WTC11 (cell line): ENCODE results near the gene TBC1D24.

Experiments used
- EMX1 ChIP-seq: fragments of 250-450 bp; sonication (Bioruptor Pico); IDR thresholded peaks from 2 replicates; pipeline ENCODE4 v1.8.0; 2021; ENCODE audit warnings: mild to moderate bottlenecking
- ESRRA ChIP-seq: sonication (generic); formaldehyde crosslinking; IDR thresholded peaks from 2 replicates; pipeline ENCODE4 v1.8.1; 2022; ENCODE audit warnings: mild to moderate bottlenecking, missing genetic modification reagents, borderline replicate concordance
- FOXJ3 ChIP-seq: sonication (generic); formaldehyde crosslinking; IDR thresholded peaks from 2 replicates; pipeline ENCODE4 v1.9.0; 2021; ENCODE audit warnings: missing genetic modification reagents, mild to moderate bottlenecking, borderline replicate concordance
- JUN ChIP-seq: sonication (generic); formaldehyde crosslinking; IDR thresholded peaks from 2 replicates; pipeline ENCODE4 v1.8.0; 2023; ENCODE audit warnings: mild to moderate bottlenecking, missing genetic modification reagents
- MXD4 ChIP-seq: fragments of 250-450 bp; sonication (Bioruptor Pico); IDR thresholded peaks from 2 replicates; pipeline ENCODE4 v1.8.0; 2021; ENCODE audit warnings: mild to moderate bottlenecking, moderate library complexity, borderline replicate concordance
- NR2C2 ChIP-seq: sonication (generic); formaldehyde crosslinking; IDR thresholded peaks from 2 replicates; pipeline ENCODE4 v1.8.0; 2022; ENCODE audit warnings: mild to moderate bottlenecking, missing genetic modification reagents
- OVOL2 ChIP-seq: fragments of 250-450 bp; sonication (Bioruptor Pico); IDR thresholded peaks from 2 replicates; pipeline ENCODE4 v1.9.0; 2021; ENCODE audit warnings: mild to moderate bottlenecking, borderline replicate concordance
- ZNF416 ChIP-seq: fragments of 250-450 bp; sonication (Bioruptor Pico); IDR thresholded peaks from 2 replicates; pipeline ENCODE4 v1.9.0; 2021; ENCODE audit warnings: mild to moderate bottlenecking, inconsistent platforms
- TF ChIP-seq, protein P1 (sequence below): fragments of 200-600 bp; IDR thresholded peaks from 2 replicates; pipeline ENCODE4 v1.8.0; 2022; ENCODE audit warnings: antibody characterized with exemption
- TF ChIP-seq, protein P2 (sequence below): sonication (generic); formaldehyde crosslinking; IDR thresholded peaks from 2 replicates; pipeline ENCODE4 v1.8.0; 2022; ENCODE audit warnings: mild to moderate bottlenecking, missing genetic modification reagents
- TF ChIP-seq, protein P3 (sequence below): sonication (generic); formaldehyde crosslinking; IDR thresholded peaks from 2 replicates; pipeline ENCODE4 v1.8.1; 2022; ENCODE audit warnings: low read depth, mild to moderate bottlenecking, moderate library complexity, missing genetic modification reagents, borderline replicate concordance
- TF ChIP-seq, protein P4 (sequence below): sonication (generic); formaldehyde crosslinking; IDR thresholded peaks from 2 replicates; pipeline ENCODE4 v1.8.0; 2022; ENCODE audit warnings: mild to moderate bottlenecking, missing genetic modification reagents
- TF ChIP-seq, protein P5 (sequence below): sonication (generic); formaldehyde crosslinking; IDR thresholded peaks from 2 replicates; pipeline ENCODE4 v1.8.0; 2023; ENCODE audit warnings: mild to moderate bottlenecking, missing genetic modification reagents

DNA sequence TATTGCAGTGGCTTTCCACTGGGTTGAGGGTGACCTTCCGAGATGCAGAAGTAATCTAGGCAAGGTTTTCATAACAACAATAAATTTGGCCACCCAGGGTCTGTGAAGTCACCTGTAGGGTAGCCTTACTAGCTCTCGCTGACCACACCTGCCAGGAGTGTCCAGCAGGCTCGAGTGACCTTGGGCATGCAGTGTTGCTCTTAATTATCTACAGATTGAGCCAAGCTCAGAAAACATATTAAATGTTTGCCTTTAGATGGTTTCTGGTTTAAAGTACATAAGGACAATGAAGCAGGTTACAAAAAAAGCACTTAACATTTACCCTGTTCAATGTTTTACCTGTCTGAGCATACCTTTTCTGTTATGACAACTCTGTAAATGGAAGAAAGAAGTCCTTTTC lies 1.8 kb downstream of the TBC1D24 start:
- no peak for TF ChIP-seq OVOL2
- TF ChIP-seq, protein P1, sequence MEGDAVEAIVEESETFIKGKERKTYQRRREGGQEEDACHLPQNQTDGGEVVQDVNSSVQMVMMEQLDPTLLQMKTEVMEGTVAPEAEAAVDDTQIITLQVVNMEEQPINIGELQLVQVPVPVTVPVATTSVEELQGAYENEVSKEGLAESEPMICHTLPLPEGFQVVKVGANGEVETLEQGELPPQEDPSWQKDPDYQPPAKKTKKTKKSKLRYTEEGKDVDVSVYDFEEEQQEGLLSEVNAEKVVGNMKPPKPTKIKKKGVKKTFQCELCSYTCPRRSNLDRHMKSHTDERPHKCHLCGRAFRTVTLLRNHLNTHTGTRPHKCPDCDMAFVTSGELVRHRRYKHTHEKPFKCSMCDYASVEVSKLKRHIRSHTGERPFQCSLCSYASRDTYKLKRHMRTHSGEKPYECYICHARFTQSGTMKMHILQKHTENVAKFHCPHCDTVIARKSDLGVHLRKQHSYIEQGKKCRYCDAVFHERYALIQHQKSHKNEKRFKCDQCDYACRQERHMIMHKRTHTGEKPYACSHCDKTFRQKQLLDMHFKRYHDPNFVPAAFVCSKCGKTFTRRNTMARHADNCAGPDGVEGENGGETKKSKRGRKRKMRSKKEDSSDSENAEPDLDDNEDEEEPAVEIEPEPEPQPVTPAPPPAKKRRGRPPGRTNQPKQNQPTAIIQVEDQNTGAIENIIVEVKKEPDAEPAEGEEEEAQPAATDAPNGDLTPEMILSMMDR = no peak
- no peak for TF ChIP-seq ESRRA (CRISPR knock-in tag)
- no peak for TF ChIP-seq FOXJ3 (CRISPR knock-in tag)
- TF ChIP-seq NR2C2 (CRISPR knock-in tag) = no peak
- TF ChIP-seq, protein P2, sequence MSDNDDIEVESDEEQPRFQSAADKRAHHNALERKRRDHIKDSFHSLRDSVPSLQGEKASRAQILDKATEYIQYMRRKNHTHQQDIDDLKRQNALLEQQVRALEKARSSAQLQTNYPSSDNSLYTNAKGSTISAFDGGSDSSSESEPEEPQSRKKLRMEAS (CRISPR knock-in tag) = no peak
- no peak for TF ChIP-seq JUN (CRISPR knock-in tag)
- TF ChIP-seq, protein P3, sequence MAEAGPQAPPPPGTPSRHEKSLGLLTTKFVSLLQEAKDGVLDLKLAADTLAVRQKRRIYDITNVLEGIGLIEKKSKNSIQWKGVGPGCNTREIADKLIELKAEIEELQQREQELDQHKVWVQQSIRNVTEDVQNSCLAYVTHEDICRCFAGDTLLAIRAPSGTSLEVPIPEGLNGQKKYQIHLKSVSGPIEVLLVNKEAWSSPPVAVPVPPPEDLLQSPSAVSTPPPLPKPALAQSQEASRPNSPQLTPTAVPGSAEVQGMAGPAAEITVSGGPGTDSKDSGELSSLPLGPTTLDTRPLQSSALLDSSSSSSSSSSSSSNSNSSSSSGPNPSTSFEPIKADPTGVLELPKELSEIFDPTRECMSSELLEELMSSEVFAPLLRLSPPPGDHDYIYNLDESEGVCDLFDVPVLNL (CRISPR knock-in tag) = no peak
- TF ChIP-seq, protein P4, sequence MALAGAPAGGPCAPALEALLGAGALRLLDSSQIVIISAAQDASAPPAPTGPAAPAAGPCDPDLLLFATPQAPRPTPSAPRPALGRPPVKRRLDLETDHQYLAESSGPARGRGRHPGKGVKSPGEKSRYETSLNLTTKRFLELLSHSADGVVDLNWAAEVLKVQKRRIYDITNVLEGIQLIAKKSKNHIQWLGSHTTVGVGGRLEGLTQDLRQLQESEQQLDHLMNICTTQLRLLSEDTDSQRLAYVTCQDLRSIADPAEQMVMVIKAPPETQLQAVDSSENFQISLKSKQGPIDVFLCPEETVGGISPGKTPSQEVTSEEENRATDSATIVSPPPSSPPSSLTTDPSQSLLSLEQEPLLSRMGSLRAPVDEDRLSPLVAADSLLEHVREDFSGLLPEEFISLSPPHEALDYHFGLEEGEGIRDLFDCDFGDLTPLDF (CRISPR knock-in tag) = no peak
- no peak for TF ChIP-seq MXD4
- TF ChIP-seq EMX1 (CRISPR knock-in tag) = no peak
- TF ChIP-seq ZNF416 (CRISPR knock-in tag) = no peak
- TF ChIP-seq, protein P5, sequence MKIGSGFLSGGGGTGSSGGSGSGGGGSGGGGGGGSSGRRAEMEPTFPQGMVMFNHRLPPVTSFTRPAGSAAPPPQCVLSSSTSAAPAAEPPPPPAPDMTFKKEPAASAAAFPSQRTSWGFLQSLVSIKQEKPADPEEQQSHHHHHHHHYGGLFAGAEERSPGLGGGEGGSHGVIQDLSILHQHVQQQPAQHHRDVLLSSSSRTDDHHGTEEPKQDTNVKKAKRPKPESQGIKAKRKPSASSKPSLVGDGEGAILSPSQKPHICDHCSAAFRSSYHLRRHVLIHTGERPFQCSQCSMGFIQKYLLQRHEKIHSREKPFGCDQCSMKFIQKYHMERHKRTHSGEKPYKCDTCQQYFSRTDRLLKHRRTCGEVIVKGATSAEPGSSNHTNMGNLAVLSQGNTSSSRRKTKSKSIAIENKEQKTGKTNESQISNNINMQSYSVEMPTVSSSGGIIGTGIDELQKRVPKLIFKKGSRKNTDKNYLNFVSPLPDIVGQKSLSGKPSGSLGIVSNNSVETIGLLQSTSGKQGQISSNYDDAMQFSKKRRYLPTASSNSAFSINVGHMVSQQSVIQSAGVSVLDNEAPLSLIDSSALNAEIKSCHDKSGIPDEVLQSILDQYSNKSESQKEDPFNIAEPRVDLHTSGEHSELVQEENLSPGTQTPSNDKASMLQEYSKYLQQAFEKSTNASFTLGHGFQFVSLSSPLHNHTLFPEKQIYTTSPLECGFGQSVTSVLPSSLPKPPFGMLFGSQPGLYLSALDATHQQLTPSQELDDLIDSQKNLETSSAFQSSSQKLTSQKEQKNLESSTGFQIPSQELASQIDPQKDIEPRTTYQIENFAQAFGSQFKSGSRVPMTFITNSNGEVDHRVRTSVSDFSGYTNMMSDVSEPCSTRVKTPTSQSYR (CRISPR knock-in tag) = no peak
